Activated naive CD4-positive, alpha-beta T cell treated with anti-CD3 and anti-CD28 coated beads, Interleukin-2, amount 50 U/mL, for 72 hours (primary cell): ENCODE measurements around the gene TTF2. TPM values are rescaled to one million over a fixed set of nuclear protein-coding genes. Genes with fewer than 3 reads are reported as not detected.

Source experiments
- ATAC-seq, 2 donors: fragments of 150-1000 bp; cut with Tn5 transposase; 2 replicates each; pipeline ENCODE4 v1.10.0; 2021; ENCODE audit warnings: mild to moderate bottlenecking in 2 of 2, moderate library complexity in 2 of 2
- DNase-seq, 2 donors: peaks; one replicate each; pipeline ENCODE4 v3.0.0; 2021 to 2022; ENCODE audit warnings: low spot score in 2 of 2
- H3K27ac Mint-ChIP-seq, 2 donors: one replicate each; pipeline ENCODE4 v1.8.0; 2022; ENCODE audit warnings: mild to moderate bottlenecking in 2 of 2, mixed read lengths in 2 of 2
- H3K36me3 Mint-ChIP-seq, 2 donors: one replicate each; pipeline ENCODE4 v1.8.0; 2022; ENCODE audit warnings: mixed read lengths in 2 of 2
- H3K9me3 Mint-ChIP-seq, 2 donors: one replicate each; pipeline ENCODE4 v1.8.0; 2022; ENCODE audit warnings: mixed read lengths in 2 of 2
- total RNA-seq, 2 donors: library from RNA; stranded (reverse); gene quantifications; one replicate each; pipeline ENCODE4 v1.2.3, GENCODE V29; 2022

The TTF2 gene
- total RNA-seq: 100 to 1,000 TPM; 112 to 136 TPM

- peak; percentile 91 to 92 for ATAC-seq
- DNase-seq: peak; percentile 94 to 97
- Mint-ChIP-seq H3K36me3 (peaks cover 19 to 37% of the 10 kb centered on the region in 2 donors), H3K9me3 (no peaks in the 10 kb centered on the region), H3K27ac (no peak within 1 kb of the TSS)
Observed at GRCh38 chr1:117059678-117060440, at the start of gene TTF2. Gene TTF2 (plus strand): TSS chr1:117060326. CDS start chr1:117060347, 21 bp downstream.

- H3K9me3 Mint-ChIP-seq: peaks cover 0 to 10% of the 10 kb centered on the region in 2 donors
- H3K36me3 Mint-ChIP-seq: no peaks in the 10 kb centered on the region
- DNase-seq (no peak), ATAC-seq (no peak)
- no peak overlapping the region for H3K27ac Mint-ChIP-seq
Observed at GRCh38 chr1:117011334-117011733, 48.8 kb upstream of the TTF2 start.

- no peak for DNase-seq
- Mint-ChIP-seq H3K9me3 (peaks cover 0 to 6% of the 10 kb centered on the region in 2 donors), H3K27ac (peak overlapping the region in 1 of 2 donors; percentile 60), H3K36me3 (no peaks in the 10 kb centered on the region)
- ATAC-seq: peak in 1 of 2 donors; percentile 48
Observed at GRCh38 chr1:117013309-117013858, 46.7 kb upstream of the TTF2 start.

GRCh38 chr1:117014209-117014608 lies 45.9 kb upstream of the TTF2 start:
- peak overlapping the region in 1 of 2 donors; percentile 79 for H3K27ac Mint-ChIP-seq
- H3K9me3 Mint-ChIP-seq: peaks cover 0 to 6% of the 10 kb centered on the region in 2 donors
- peak; percentile 70 to 75 for ATAC-seq
- H3K36me3 Mint-ChIP-seq: no peaks in the 10 kb centered on the region
- DNase-seq: no peak

GRCh38 chr1:117015724-117016123 lies 44.4 kb upstream of the TTF2 start:
- DNase-seq (no peak), ATAC-seq (no peak)
- Mint-ChIP-seq H3K36me3 (no peaks in the 10 kb centered on the region), H3K9me3 (peaks cover 0 to 5% of the 10 kb centered on the region in 2 donors), H3K27ac (peak overlapping the region in 1 of 2 donors; percentile 70)

GRCh38 chr1:117017062-117017461 lies 43.1 kb upstream of the TTF2 start:
- ATAC-seq (no peak), DNase-seq (no peak)
- H3K9me3 Mint-ChIP-seq: peaks cover 0 to 3% of the 10 kb centered on the region in 2 donors
- no peak overlapping the region for H3K27ac Mint-ChIP-seq
- H3K36me3 Mint-ChIP-seq: no peaks in the 10 kb centered on the region

GRCh38 chr1:117017648-117018047 lies 42.5 kb upstream of the TTF2 start:
- peaks cover 0 to 3% of the 10 kb centered on the region in 2 donors for H3K9me3 Mint-ChIP-seq
- DNase-seq (no peak), ATAC-seq (no peak)
- no peaks in the 10 kb centered on the region for H3K36me3 Mint-ChIP-seq
- no peak overlapping the region for H3K27ac Mint-ChIP-seq

GRCh38 chr1:117020526-117021156 lies 39.5 kb upstream of the TTF2 start:
- Mint-ChIP-seq H3K9me3 (peaks cover 0 to 3% of the 10 kb centered on the region in 2 donors), H3K27ac (no peak overlapping the region), H3K36me3 (no peaks in the 10 kb centered on the region)
- DNase-seq (no peak), ATAC-seq (no peak)

- DNase-seq (no peak), ATAC-seq (no peak)
- Mint-ChIP-seq H3K36me3 (no peaks in the 10 kb centered on the region), H3K27ac (no peak overlapping the region), H3K9me3 (peaks cover 0 to 3% of the 10 kb centered on the region in 2 donors)
Observed at GRCh38 chr1:117022114-117022513, 38.0 kb upstream of the TTF2 start.

GRCh38 chr1:117025568-117025967 lies 34.6 kb upstream of the TTF2 start:
- ATAC-seq (no peak), DNase-seq (no peak)
- H3K9me3 Mint-ChIP-seq: no peaks in the 10 kb centered on the region
- H3K36me3 Mint-ChIP-seq: no peaks in the 10 kb centered on the region
- H3K27ac Mint-ChIP-seq: no peak overlapping the region

- no peak for ATAC-seq
- no peak overlapping the region for H3K27ac Mint-ChIP-seq
Observed at GRCh38 chr1:117026361-117026760, 33.8 kb upstream of the TTF2 start.

GRCh38 chr1:117029685-117030084 lies 30.4 kb upstream of the TTF2 start:
- H3K36me3 Mint-ChIP-seq: peaks cover 0 to 8% of the 10 kb centered on the region in 2 donors
- ATAC-seq (no peak), DNase-seq (no peak)
- H3K27ac Mint-ChIP-seq: peak overlapping the region in 1 of 2 donors; percentile 45
- peaks cover 2 to 3% of the 10 kb centered on the region in 2 donors for H3K9me3 Mint-ChIP-seq

More at GRCh38 chr1:117026361-117026760, 33.8 kb upstream of the TTF2 start:
- Mint-ChIP-seq H3K36me3 (no peaks in the 10 kb centered on the region), H3K9me3 (no peaks in the 10 kb centered on the region)
- no peak for DNase-seq

GRCh38 chr1:117030271-117030877 lies 29.8 kb upstream of the TTF2 start:
- DNase-seq (no peak), ATAC-seq (no peak)
- H3K36me3 Mint-ChIP-seq: peaks cover 0 to 8% of the 10 kb centered on the region in 2 donors
- peaks cover 2 to 3% of the 10 kb centered on the region in 2 donors for H3K9me3 Mint-ChIP-seq
- H3K27ac Mint-ChIP-seq: peak overlapping the region in 1 of 2 donors; percentile 45

- no peak overlapping the region for H3K27ac Mint-ChIP-seq
- DNase-seq (no peak), ATAC-seq (no peak)
- H3K36me3 Mint-ChIP-seq: peaks cover 0 to 8% of the 10 kb centered on the region in 2 donors
- peaks cover 2 to 3% of the 10 kb centered on the region in 2 donors for H3K9me3 Mint-ChIP-seq
Observed at GRCh38 chr1:117032266-117032665, 27.9 kb upstream of the TTF2 start.

- peaks cover 2 to 3% of the 10 kb centered on the region in 2 donors for H3K9me3 Mint-ChIP-seq
- no peak for ATAC-seq
- DNase-seq: no peak
- H3K27ac Mint-ChIP-seq: no peak overlapping the region
- H3K36me3 Mint-ChIP-seq: peaks cover 0 to 8% of the 10 kb centered on the region in 2 donors
Observed at GRCh38 chr1:117032681-117033539, 27.2 kb upstream of the TTF2 start.

- Mint-ChIP-seq H3K36me3 (peaks cover 0 to 8% of the 10 kb centered on the region in 2 donors), H3K27ac (no peak overlapping the region), H3K9me3 (peaks cover 2 to 3% of the 10 kb centered on the region in 2 donors)
- ATAC-seq: no peak
- DNase-seq: no peak
Observed at GRCh38 chr1:117033772-117034171, 26.4 kb upstream of the TTF2 start.
